DMS153 treated with DMSO at 0.1 percent for 48 hours (cell line): Measurements from ENCODE around the gene ULK4.
"Not testable (repeated sequence)": the region's sequence is repeated elsewhere in the genome, so short reads cannot be mapped to it uniquely, and the experiment has no call there.

Experiments
- DNase-seq: peaks from one replicate; lab custom pipeline; 2025; ENCODE audit not compliant: unreplicated experiment; lab: John Stamatoyannopoulos, UW

The ULK4 gene

GRCh38 chr3:41792806-41793205 lies 169.1 kb downstream of the ULK4 start:
- DNase-seq = no peak

- no peak for DNase-seq
These were observed 192.8 kb downstream of the ULK4 start for GRCh38 chr3:41769106-41769505.

- no peak for DNase-seq
These were observed 193.5 kb downstream of the ULK4 start for GRCh38 chr3:41768363-41768762.

GRCh38 chr3:41762867-41763266 lies 199.0 kb downstream of the ULK4 start:
- DNase-seq = not testable (repeated sequence)

- DNase-seq = no peak
These were observed 208.3 kb downstream of the ULK4 start for GRCh38 chr3:41753651-41754050.

- no peak for DNase-seq
These were observed 210.3 kb downstream of the ULK4 start for GRCh38 chr3:41751597-41751996.

GRCh38 chr3:41749988-41750387 lies 211.9 kb downstream of the ULK4 start:
- no peak for DNase-seq

- no peak for DNase-seq
These were observed 215.7 kb downstream of the ULK4 start for GRCh38 chr3:41746215-41746614.

- DNase-seq = no peak
These were observed 219.8 kb downstream of the ULK4 start for GRCh38 chr3:41742121-41742520.

- DNase-seq = no peak
These were observed 221.5 kb downstream of the ULK4 start for GRCh38 chr3:41740374-41740886.

GRCh38 chr3:41726891-41727290 lies 235.0 kb downstream of the ULK4 start:
- DNase-seq = no peak

GRCh38 chr3:41717641-41718040 lies 244.3 kb downstream of the ULK4 start:
- DNase-seq = no peak

GRCh38 chr3:41716471-41716870 lies 245.4 kb downstream of the ULK4 start:
- no peak for DNase-seq

GRCh38 chr3:41715376-41715775 lies 246.5 kb downstream of the ULK4 start:
- no peak for DNase-seq

GRCh38 chr3:41711651-41712050 lies 250.3 kb downstream of the ULK4 start:
- DNase-seq = no peak

GRCh38 chr3:41710646-41711388 lies 251.1 kb downstream of the ULK4 start:
- no peak for DNase-seq

GRCh38 chr3:41709213-41709612 lies 252.7 kb downstream of the ULK4 start:
- not testable (repeated sequence) for DNase-seq

GRCh38 chr3:41708176-41708575 lies 253.7 kb downstream of the ULK4 start:
- DNase-seq = no peak

- DNase-seq = no peak
These were observed 256.0 kb downstream of the ULK4 start for GRCh38 chr3:41705893-41706292.

- DNase-seq = no peak
These were observed 260.7 kb downstream of the ULK4 start for GRCh38 chr3:41701191-41701698.

GRCh38 chr3:41700155-41700554 lies 261.7 kb downstream of the ULK4 start:
- DNase-seq = no peak

GRCh38 chr3:41698898-41699297 lies 263.0 kb downstream of the ULK4 start:
- no peak for DNase-seq

- DNase-seq = no peak
These were observed 264.2 kb downstream of the ULK4 start for GRCh38 chr3:41697702-41698101.
